Uterus (tissue), 4 donors: ENCODE results near the gene JMJD8. TPM values are rescaled to one million over a fixed set of nuclear protein-coding genes. Genes with fewer than 3 reads are reported as not detected.

Experiments used
- DNase-seq, 2 donors: peaks; one replicate each; pipeline ENCODE4 v3.0.0-alpha.2; 2019 to 2020
- H3K27ac ChIP-seq, 2 donors: fragments of 200-600 bp; sonication (generic); 1 replicate in 1 of 2; 2 replicates in 1 of 2; pipeline ENCODE4 v1.5.1; 2016 to 2018
- H3K27me3 ChIP-seq, 2 donors: fragments of 200-600 bp; sonication (generic); one replicate each; pipeline ENCODE4 v1.5.1; 2018 to 2019; ENCODE audit warnings: control low read depth in 1 of 2
- H3K36me3 ChIP-seq, 2 donors: fragments of 200-600 bp; sonication (generic); one replicate each; pipeline ENCODE4 v1.5.1; 2019; ENCODE audit warnings: control low read depth in 1 of 2
- H3K4me1 ChIP-seq, 2 donors: fragments of 200-600 bp; sonication (generic); one replicate each; pipeline ENCODE4 v1.5.1; 2018 to 2019; ENCODE audit warnings: control low read depth in 1 of 2
- H3K4me3 ChIP-seq, 2 donors: fragments of 200-600 bp; sonication (generic); 1 replicate in 1 of 2; 2 replicates in 1 of 2; pipeline ENCODE4 v1.5.1; 2018 to 2019; ENCODE audit warnings: mild to moderate bottlenecking in 1 of 2
- H3K9me3 ChIP-seq, 2 donors: fragments of 200-600 bp; sonication (generic); one replicate each; pipeline ENCODE4 v1.5.1; 2019; ENCODE audit warnings: control low read depth in 1 of 2
- CTCF ChIP-seq, 4 experiments: fragments of 200-600 bp in 2 of 4; fragments of 450-650 bp in 2 of 4; sonication (generic) in 2 of 4; IDR thresholded peaks; one replicate each; pipeline ENCODE4 v1.5.1; 2016 to 2019; ENCODE audit warnings: antibody characterized with exemption in 4 of 4, mild to moderate bottlenecking in 2 of 4, moderate library complexity in 1 of 4
- POLR2A ChIP-seq, 2 donors: fragments of 450-650 bp; IDR thresholded peaks; one replicate each; pipeline ENCODE4 v1.6.1; 2016; ENCODE audit warnings: antibody characterized with exemption in 2 of 2, mild to moderate bottlenecking in 1 of 2, moderate library complexity in 1 of 2
- intact Hi-C: fragments of 100-400 bp; cut with DNase I; formaldehyde crosslinking; loops from one replicate; pipeline ENCODE4 v1.15.1; 2023; ENCODE audit warnings: low total_unique reads
- total RNA-seq, 4 donors: library from RNA; depleted of rRNA in 3 of 4; stranded (reverse); fragments of >200 nt in 3 of 4; gene quantifications; one replicate each; pipeline versions ENCODE4 v1.1.0 to v1.2.4, GENCODE V29; 2014 to 2023
- donor health status: DM: yes; HTN: yes; CAD: no.

The JMJD8 gene
- total RNA-seq, 4 donors from 2014 or later = 45.6 to 111 (median 57.4) TPM

GRCh38 chr16:730666-731509, 46.8 kb upstream of the JMJD8 start:
- Histone ChIP-seq H3K4me1 (peaks cover 0 to 18% of the 10 kb centered on the region in 2 donors), H3K27ac (no peak overlapping the region), H3K9me3 (no peaks in the 10 kb centered on the region), H3K4me3 (no peak overlapping the region), H3K27me3 (peaks cover 0 to 28% of the 10 kb centered on the region in 2 donors), H3K36me3 (no peaks in the 10 kb centered on the region)
- no peak for DNase-seq
- no peak for TF ChIP-seq POLR2A (IDR thresholded peaks at IDR 0.05)
- no peak for TF ChIP-seq CTCF (IDR thresholded peaks at IDR 0.05)
- intact Hi-C loops = no loop called here

- TF ChIP-seq CTCF (IDR thresholded peaks at IDR 0.05) (no peak), POLR2A (IDR thresholded peaks at IDR 0.05) (no peak)
- Histone ChIP-seq H3K27me3 (peaks cover 0 to 28% of the 10 kb centered on the region in 2 donors), H3K36me3 (no peaks in the 10 kb centered on the region), H3K9me3 (no peaks in the 10 kb centered on the region), H3K4me1 (peaks cover 0 to 18% of the 10 kb centered on the region in 2 donors), H3K4me3 (no peak overlapping the region), H3K27ac (no peak overlapping the region)
- intact Hi-C loops = no loop called here
- DNase-seq = no peak
Observed at GRCh38 chr16:729768-730665, 45.9 kb upstream of the JMJD8 start.

GRCh38 chr16:728890-729744, 45.0 kb upstream of the JMJD8 start:
- Histone ChIP-seq H3K36me3 (no peaks in the 10 kb centered on the region), H3K9me3 (no peaks in the 10 kb centered on the region), H3K4me1 (peaks cover 0 to 18% of the 10 kb centered on the region in 2 donors), H3K27me3 (peaks cover 0 to 28% of the 10 kb centered on the region in 2 donors), H3K4me3 (no peak overlapping the region), H3K27ac (no peak overlapping the region)
- intact Hi-C loops = no loop called here
- DNase-seq = no peak
- TF ChIP-seq POLR2A (IDR thresholded peaks at IDR 0.05) = no peak
- no peak for TF ChIP-seq CTCF (IDR thresholded peaks at IDR 0.05)

- Histone ChIP-seq H3K9me3 (no peaks in the 10 kb centered on the region), H3K4me3 (peak overlapping the region in 1 of 2 donors; percentile 11), H3K27ac (no peak overlapping the region), H3K4me1 (peaks cover 0 to 18% of the 10 kb centered on the region in 2 donors), H3K27me3 (peaks cover 0 to 28% of the 10 kb centered on the region in 2 donors), H3K36me3 (no peaks in the 10 kb centered on the region)
- intact Hi-C loops = no loop called here
- no peak for DNase-seq
- no peak for TF ChIP-seq CTCF (IDR thresholded peaks at IDR 0.05)
- TF ChIP-seq POLR2A (IDR thresholded peaks at IDR 0.05) = no peak
Observed at GRCh38 chr16:728131-728889, 44.2 kb upstream of the JMJD8 start.
